Raji (cell line): ENCODE results near the gene CAPN15.

Source experiments
- POLR2A ChIP-seq: IDR thresholded peaks from 2 replicates; pipeline ENCODE4 v1.6.1; 2011; ENCODE audit warnings: low read depth, low read length, control low read depth; ENCODE audit not compliant: insufficient read depth

Gene CAPN15

DNA sequence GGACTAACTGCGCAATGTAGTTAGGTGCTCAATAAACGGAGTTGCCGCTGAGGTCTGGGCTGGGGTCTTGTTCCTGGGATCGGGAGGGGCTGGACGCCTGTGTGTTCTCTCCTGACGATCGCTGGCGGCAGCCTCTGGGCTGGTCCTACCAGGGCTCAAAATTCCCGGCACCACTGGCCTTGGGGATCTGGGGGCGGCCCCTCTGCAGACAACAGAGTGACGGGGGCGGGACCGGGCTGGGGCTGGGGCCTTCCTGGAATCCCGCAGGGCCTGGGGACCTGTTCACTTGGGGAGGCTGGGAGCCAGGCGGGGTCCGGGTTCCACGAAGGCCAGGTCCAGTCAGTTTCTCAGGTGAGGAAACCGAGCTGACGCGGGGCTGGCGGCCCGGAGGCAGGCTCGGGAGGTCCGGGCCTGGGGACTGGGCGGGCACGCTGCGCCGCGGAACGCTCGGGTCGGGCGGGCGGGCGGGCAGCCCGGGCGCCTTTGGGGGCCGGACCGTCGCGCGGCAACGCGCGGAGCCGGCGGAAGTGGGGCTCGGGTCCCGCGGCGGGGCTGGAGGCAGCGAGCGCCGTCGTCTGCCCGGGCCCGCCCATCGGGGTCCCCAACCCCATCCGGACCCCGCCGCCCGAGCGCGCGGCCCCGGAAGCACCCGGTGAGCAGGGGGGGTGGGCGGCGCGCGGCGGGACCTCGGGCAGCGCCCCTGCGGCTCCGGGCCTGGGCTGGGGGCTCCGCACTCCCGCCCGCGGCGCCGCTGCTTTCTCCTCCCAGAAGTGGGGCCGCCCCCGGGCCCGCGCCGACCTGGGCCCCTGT is 42.1 kb downstream of the CAPN15 start, which contains the start of gene PIGQ:
TSS of gene PIGQ (plus strand) at position 524 of the 810 bp plus-strand sequence. CDS start 4,107 bp downstream, outside the sequence.
- TF ChIP-seq POLR2A, result peak; percentile 67; the same call in 1 of the 2 replicates

DNA sequence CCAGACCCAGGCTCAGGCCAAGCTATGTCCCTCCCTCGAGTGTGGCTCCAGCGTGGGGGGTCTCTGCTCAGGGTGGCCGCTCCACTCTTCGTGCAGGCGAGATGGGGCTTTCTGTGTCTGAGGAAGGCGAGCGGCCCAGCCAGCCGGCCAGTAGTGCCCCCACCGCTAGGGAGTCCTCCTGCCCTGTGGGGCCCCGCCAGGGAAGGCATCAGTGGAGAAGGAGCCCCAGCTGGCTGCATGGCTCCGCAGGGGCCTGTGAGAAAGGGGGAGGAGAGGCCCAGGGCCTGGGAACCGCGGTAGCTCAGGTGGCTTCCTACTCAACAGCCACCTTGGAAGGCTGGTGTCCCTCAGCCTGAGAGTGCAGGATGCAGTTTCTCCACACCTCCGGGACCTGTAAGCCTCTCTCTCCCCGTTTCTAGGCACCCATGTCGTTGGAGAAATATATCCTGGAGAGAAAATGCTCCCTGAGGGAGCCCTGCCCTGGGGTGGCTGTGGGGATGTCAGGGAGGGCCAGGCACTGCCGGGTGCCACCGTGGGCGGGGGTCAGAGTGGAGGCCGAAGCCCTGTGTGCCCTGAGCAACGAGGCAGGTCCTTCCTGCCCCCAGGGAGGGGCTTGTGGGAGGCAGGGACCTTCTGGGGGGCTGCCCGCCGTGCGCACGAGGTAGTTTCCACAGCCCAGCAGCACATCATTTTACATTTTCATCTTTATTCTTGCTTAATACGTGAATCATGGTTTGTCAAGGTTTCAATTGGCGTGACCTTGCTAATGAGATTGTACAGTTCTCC is 45.5 kb downstream of the CAPN15 start:
- no peak for TF ChIP-seq POLR2A

DNA sequence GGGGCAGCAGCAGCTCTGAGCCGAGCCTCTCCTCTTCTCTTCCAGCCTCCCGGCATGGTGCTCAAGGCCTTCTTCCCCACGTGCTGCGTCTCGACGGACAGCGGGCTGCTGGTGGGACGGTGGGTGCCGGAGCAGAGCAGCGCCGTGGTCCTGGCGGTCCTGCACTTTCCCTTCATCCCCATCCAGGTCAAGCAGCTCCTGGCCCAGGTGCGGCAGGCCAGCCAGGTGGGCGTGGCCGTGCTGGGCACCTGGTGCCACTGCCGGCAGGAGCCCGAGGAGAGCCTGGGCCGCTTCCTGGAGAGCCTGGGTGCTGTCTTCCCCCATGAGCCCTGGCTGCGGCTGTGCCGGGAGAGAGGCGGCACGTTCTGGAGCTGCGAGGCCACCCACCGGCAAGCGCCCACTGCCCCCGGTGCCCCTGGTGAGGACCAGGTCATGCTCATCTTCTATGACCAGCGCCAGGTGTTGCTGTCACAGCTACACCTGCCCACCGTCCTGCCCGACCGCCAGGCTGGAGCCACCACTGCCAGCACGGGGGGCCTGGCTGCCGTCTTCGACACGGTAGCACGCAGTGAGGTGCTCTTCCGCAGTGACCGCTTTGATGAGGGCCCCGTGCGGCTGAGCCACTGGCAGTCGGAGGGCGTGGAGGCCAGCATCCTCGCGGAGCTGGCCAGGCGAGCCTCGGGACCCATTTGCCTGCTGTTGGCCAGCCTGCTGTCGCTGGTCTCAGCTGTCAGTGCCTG is 46.7 kb downstream of the CAPN15 start:
- no peak for TF ChIP-seq POLR2A

DNA sequence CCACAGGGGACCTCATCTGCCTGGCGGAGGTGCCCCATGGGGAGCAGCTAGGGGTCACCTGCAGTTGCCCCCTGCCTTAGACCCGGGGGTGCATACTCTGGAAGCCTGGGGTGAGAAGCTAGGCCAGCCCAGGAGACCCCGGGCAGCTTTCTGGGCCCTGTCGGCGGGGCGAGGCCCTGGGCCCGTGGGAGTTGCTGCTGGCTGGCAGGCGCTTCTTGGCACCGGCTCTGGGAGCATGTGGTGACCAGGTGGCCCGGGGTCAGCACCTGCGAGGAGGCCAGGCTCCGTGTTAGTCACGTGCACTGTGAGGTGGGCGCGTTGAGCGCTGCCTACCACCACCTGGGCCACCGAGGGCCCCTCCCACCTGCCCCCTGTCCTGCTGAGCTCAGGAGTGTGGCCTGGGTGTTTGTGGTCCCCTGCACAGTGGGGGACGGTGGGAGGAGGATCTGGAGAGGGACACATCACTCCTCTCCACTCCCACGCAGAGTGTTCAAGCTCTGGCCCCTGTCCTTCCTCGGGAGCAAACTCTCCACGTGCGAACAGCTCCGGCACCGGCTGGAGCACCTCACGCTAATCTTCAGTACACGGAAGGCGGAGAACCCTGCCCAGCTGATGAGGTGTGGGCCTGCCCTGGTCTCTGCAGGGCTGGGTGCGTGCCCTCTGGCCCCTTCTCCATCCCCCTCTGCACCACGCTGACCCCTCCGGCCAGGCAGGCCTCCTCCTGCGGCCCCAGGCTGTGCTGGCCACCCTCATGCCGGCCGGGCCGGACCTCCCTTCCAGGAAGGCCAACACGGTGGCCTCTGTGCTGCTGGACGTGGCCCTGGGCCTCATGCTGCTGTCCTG is 48.1 kb downstream of the CAPN15 start:
- no peak for TF ChIP-seq POLR2A

DNA sequence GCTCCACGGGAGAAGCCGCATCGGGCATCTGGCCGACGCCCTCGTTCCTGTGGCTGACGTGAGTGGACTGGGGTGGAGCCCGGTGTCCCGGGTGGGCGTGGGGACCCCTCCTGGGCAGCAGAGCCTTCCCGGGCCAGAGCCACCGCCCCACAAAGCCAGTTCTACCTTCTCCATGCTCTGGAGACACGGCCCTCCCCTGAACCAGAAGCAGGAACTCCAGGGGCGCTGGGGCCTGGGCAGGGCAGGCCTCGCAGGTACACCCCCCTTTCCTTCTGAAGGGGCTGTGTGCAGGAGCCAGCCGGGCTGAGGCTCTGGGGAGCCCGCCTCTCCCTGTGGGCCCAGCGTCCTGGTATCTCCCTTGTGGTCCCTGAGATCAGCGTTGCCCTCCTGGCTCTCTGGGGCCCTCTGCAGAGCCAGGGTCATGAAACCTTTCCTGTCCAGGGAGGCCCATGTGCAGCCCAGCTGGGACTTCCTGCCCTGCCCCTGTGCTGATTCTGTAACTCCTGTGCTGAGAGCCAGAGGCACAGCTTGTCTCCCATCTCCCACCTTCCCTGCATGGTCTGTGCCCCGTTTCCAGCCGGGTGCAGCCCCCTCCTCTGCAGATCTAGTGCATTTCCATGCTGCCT is 48.8 kb downstream of the CAPN15 start:
- TF ChIP-seq POLR2A, result no peak

DNA sequence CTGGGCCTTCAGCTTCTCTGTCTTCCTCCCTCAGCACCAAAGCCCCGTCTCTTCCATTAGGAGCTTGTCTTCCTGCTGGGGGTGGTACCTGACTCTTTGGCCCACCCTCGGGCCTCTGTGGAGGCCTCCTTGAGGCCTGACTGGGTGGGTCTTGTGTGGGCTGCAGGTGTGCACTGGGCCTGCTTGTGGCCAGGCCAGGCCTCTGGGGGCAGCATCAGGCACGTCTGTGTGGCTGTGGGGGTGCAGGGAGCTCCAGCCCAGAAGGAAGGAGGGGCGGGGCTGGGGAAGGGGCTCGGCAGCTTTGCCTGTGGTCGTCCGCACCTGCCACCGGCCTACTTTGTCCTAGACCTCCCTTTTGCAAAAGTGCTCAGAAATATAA is 49.3 kb downstream of the CAPN15 start:
- TF ChIP-seq POLR2A, result no peak

DNA sequence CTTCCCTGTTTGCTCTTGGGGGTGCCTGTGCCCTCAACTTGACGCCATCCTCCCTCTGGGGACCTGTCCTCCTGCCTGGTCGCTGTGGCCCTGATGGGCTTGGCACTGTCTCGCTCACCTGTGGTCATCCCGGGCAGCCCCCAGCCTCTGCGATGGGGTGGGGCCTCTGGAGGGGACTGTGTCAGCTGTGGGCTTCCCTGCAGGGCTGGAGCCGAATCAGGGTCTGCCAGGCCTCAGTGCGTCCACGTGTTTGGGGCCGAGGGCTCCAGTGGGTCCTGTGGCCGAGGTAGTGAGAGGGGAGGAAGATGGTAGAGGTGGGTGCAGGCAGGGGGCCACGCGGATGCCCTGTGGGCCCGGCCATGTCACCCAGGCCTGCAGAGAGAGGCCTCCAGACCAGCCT is 50.3 kb downstream of the CAPN15 start:
- TF ChIP-seq POLR2A, result no peak

DNA sequence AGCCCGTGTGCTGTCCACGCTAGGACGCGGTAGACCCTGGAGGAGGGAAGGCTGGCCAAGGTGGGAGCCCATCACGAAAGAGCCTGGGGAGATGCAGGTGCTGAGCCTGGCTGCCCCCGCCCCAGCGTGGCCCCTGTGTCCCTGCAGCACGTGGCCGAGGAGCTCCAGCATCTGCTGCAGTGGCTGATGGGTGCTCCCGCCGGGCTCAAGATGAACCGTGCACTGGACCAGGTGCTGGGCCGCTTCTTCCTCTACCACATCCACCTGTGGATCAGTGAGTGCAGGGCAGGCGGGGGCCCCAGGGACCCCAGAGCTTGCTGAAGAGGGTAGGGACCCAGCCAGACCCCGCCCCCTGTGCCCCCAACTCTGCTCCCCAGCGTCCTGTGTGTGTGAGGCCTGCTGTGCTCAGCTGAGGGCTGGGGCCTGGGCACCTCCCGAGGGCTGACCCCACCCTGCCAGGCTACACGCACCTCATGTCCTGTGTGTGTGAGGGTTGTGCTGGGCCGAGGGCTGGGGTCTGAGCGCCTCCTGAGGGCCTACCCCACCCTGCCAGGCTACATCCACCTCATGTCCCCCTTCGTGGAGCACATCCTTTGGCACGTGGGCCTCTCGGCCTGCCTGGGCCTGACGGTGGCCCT is 50.8 kb downstream of the CAPN15 start:
- no peak for TF ChIP-seq POLR2A

DNA sequence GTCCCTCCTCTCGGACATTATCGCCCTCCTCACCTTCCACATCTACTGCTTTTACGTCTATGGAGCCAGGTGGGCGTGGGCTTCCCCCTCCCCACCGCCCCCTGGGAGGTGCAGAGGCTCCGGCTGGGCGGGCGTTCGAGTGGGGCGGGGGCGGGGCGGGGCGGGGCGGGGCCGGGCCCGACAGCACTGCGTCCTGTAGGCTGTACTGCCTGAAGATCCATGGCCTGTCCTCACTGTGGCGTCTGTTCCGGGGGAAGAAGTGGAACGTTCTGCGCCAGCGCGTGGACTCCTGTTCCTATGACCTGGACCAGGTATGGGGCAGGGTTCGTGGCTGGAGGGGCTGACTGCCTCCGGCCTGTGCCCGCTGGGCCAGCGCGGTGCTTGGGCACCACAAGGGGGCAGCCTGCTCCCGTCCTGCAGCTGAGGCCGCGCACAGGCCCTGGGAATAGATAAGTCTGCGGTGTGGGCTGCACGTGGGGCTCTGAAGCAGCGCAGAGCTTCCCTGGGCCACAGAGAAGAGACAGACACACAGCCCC is 51.4 kb downstream of the CAPN15 start:
- no peak for TF ChIP-seq POLR2A

DNA sequence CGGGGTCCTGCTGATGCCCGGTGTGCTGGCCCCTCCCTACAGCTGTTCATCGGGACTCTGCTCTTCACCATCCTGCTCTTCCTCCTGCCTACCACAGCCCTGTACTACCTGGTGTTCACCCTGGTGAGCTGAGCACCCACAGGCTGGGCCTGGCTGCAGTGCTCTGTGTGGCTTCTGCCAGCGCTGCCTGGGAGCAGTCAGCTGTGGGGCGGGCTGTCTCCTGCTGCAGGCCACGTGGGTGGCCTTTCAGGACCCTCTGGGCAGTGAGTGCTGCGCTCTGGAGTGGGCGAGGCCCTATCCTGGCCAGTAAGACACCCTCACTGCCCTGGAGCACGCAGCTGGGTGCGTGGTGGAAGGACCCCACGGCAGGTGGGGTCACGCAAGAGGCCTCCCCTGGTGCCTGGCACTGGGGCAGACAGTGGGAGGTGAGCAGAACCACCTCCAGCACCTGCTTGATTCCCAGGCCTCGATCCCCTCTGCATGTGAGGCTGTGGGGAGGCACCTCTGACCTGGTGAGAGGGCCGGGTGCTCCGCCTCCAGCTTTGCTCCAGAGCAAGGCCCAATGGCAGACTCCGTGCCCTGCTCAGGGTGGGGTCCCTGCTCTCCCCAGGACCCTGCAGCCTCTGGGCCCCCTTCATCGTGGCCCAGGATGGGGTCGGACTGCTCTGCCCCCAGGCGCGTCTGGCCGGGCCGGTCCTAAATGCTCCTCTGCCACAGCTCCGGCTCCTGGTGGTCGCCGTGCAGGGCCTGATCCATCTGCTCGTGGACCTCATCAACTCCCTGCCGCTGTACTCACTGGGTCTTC is 52.8 kb downstream of the CAPN15 start:
- no peak for TF ChIP-seq POLR2A

DNA sequence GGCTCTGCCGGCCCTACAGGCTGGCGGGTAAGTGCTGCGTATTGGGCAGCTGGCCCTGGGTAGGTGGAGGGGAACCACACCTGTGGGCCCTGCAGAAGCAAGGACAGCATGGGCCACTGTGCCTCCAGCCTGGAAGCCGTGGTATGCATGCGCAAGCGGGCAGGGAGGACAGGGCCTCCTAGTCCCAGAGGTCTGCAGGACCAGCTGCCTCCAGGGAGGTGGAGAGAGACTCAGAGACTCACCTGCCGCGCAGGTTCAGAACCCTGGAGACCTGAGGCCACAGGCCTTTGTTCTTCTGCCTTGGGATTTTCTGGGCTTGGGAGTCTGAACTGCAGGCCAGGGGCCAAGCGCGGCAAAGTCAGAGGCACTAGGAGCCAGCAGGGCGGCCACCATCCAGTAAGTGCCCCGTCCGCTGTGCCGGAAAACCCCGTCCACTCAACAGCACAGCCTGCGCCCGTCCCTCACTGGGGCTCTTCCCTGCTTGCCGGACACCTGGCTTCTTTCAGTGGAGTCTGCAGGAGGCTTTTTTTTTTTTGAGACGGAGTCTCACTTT is 53.5 kb downstream of the CAPN15 start:
- TF ChIP-seq POLR2A, result no peak

DNA sequence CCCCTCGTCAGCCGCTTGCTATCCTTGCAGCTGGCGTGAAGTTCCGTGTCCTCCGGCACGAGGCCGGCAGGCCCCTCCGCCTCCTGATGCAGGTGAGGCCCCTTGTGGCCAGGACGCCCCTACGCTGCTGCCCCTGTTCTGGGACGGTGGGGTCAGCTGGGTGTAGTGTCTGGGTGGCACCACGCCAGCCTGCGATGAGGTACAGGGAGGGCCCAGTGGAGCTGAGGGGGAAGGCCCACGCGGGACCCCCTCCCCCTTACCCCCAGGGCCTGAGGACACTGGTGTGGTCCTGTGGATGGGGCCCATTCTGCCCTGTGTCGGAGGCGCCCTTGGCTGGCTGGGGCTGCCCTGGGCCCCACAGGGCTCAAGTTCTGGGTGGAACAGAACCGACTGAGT is 54.7 kb downstream of the CAPN15 start:
- TF ChIP-seq POLR2A, result no peak

DNA sequence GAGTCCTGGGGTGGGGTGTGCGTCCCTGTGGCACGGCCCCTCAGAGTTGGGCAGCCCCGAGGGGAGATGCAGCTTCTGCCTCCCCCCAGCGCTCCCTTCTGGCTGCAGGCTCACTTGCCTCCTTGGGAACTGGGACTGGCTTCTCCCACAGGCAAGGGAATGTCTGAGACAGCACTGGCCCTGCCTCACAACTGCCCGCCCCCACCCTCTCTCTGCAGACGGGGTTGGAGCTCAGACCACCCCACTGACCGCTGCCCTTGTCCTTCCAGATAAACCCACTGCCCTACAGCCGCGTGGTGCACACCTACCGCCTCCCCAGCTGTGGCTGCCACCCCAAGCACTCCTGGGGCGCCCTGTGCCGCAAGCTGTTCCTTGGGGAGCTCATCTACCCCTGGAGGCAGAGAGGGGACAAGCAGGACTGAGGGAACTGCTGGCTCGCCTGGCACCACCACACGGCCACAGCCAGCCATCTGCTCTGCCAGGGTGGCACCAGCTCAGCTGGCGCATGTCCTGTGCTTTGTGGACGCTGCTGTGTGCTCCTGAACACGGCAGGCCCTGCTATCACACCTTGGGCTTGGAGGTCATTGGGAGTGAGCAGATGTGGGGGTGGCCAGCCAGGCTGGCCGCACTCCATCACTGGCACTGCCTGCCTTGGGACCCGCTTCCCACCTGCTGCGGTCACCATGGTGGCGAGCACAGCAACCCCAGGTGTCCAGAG is 55.3 kb downstream of the CAPN15 start:
- TF ChIP-seq POLR2A, result no peak
